Measurements from ENCODE around the gene ADAMTS6. TPM values are rescaled to one million over a fixed set of nuclear protein-coding genes. Genes with fewer than 3 reads are reported as not detected.

Gene ADAMTS6
- total RNA-seq, 1 donor from 2014 or later: 17.6 TPM

DNA sequence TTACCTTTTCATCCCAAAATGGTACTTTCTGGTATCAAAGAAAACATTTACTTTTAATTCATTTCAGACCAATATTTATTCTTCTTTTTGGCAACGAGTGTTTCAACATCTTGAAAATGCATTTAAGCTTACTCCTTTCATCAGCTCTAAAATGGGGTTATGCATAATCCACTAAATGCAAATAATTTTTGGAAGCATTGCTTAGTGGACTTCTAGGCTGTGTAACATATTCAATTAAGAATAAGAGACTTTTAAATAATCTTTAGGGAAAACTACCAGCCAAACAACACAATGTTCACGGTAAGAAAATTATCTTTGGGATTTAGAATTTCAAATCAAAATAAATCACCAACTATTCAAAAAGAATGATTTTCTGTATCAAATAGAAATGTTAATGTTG lies 118.2 kb downstream of the ADAMTS6 start:
- Histone ChIP-seq H3K27me3 (ENCODE audit: control insufficient read depth, insufficient read depth, low read length) (no peaks in the 10 kb centered on the region), H3K36me3 (ENCODE audit: control insufficient read depth, insufficient read depth, low read length) (no peaks in the 10 kb centered on the region), H3K4me3 (ENCODE audit: low read depth, low read length) (no peak overlapping the region)
- TF ChIP-seq, protein P1, sequence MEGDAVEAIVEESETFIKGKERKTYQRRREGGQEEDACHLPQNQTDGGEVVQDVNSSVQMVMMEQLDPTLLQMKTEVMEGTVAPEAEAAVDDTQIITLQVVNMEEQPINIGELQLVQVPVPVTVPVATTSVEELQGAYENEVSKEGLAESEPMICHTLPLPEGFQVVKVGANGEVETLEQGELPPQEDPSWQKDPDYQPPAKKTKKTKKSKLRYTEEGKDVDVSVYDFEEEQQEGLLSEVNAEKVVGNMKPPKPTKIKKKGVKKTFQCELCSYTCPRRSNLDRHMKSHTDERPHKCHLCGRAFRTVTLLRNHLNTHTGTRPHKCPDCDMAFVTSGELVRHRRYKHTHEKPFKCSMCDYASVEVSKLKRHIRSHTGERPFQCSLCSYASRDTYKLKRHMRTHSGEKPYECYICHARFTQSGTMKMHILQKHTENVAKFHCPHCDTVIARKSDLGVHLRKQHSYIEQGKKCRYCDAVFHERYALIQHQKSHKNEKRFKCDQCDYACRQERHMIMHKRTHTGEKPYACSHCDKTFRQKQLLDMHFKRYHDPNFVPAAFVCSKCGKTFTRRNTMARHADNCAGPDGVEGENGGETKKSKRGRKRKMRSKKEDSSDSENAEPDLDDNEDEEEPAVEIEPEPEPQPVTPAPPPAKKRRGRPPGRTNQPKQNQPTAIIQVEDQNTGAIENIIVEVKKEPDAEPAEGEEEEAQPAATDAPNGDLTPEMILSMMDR (IDR thresholded peaks at IDR 0.05; ENCODE audit: insufficient read depth, low read length, severe bottlenecking): no peak
- FAIRE-seq: no peak
- DNase-seq (ENCODE audit: low read depth): no peak

DNA sequence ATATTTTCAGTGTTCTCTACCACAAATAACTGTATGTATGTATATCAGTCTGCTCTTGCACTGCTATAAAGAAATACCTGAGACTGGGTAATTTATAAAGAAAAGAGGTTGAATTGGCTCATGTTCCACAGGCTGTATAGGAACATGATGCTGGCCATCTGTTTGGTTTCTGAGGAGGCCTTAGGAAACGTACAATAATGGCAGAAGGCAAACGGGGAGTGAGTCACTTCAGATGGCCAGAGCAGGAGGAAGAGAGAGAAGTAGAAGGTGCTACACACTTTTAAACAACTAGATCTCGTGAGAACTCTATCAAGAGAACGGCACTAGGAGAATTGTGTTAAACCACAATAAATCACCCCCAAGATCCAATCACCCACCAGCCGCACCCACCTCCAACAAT lies 121.7 kb downstream of the ADAMTS6 start:
- Histone ChIP-seq H3K4me3 (ENCODE audit: low read depth, low read length) (no peak overlapping the region), H3K27me3 (ENCODE audit: control insufficient read depth, insufficient read depth, low read length) (no peaks in the 10 kb centered on the region), H3K36me3 (ENCODE audit: control insufficient read depth, insufficient read depth, low read length) (no peaks in the 10 kb centered on the region)
- FAIRE-seq: no peak
- DNase-seq (ENCODE audit: low read depth): no peak
- TF ChIP-seq, protein P1 (IDR thresholded peaks at IDR 0.05; ENCODE audit: insufficient read depth, low read length, severe bottlenecking): no peak

DNA sequence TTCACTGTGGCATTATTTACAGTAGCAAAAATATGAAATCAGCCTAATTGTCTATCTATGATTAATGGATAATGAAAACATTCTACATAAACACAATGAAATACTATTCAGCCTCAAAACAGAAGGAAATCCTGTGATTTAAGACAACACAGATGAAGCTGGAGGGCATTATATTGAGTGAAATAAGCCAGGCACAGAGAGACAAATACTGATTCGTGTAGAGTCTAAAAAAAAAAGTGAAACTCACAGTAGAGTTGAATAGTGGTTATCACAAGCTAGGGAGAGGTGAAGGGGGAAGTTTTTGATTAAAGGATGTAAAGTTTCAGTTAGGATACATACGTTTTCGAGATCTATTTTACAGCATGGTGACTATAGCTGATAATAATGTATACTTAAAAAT lies 122.2 kb downstream of the ADAMTS6 start:
- FAIRE-seq: no peak
- Histone ChIP-seq H3K4me3 (ENCODE audit: low read depth, low read length) (no peak overlapping the region), H3K27me3 (ENCODE audit: control insufficient read depth, insufficient read depth, low read length) (no peaks in the 10 kb centered on the region), H3K36me3 (ENCODE audit: control insufficient read depth, insufficient read depth, low read length) (no peaks in the 10 kb centered on the region)
- DNase-seq (ENCODE audit: low read depth): no peak
- TF ChIP-seq, protein P1 (IDR thresholded peaks at IDR 0.05; ENCODE audit: insufficient read depth, low read length, severe bottlenecking): no peak

DNA sequence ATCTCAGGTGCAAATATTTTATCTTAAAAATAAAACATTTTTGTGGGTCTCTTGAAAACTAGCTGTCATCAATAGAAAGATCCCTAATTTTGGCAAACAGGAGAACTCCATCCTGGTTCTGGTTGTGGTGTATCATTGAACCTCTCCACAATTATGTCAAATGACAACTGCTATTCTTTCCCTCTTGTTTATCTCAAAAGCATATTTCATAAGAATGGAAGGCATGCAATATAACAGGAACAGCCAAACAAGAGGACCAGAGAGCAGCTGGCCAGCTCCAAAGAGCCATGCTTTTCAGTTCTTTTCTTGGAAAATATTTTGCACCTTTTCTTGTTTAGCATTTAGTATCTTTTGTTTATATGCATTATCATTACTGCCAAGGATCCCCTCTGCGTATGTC lies 125.4 kb downstream of the ADAMTS6 start:
- Histone ChIP-seq H3K27me3 (ENCODE audit: control insufficient read depth, insufficient read depth, low read length) (no peaks in the 10 kb centered on the region), H3K36me3 (ENCODE audit: control insufficient read depth, insufficient read depth, low read length) (no peaks in the 10 kb centered on the region), H3K4me3 (ENCODE audit: low read depth, low read length) (no peak overlapping the region)
- no peak for DNase-seq (ENCODE audit: low read depth)
- TF ChIP-seq, protein P1 (IDR thresholded peaks at IDR 0.05; ENCODE audit: insufficient read depth, low read length, severe bottlenecking): no peak
- FAIRE-seq: no peak

DNA sequence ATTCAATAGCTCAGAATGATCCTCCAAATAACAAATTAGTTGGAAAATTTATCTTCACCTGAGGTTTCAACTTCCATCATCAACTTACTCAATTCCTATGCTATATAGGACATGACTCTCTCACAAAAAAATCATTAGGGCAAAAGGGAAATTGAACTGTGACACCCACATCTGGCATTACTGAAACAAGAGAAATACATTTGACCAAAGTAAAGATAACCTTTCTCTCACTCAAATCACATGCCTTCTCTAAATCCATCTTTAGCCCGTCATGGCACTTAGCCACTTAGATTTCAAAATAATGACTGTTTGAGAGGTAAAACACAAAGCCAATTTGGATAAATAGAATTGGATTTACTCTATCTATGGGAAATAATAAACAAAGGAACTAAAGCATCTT lies 126.4 kb downstream of the ADAMTS6 start:
- no peaks in the 10 kb centered on the region for H3K36me3 ChIP-seq (ENCODE audit: control insufficient read depth, insufficient read depth, low read length)
- FAIRE-seq (no peak), DNase-seq (ENCODE audit: low read depth) (no peak)
- no peak overlapping the region for H3K4me3 ChIP-seq (ENCODE audit: low read depth, low read length)
- no peaks in the 10 kb centered on the region for H3K27me3 ChIP-seq (ENCODE audit: control insufficient read depth, insufficient read depth, low read length)
- TF ChIP-seq, protein P1 (IDR thresholded peaks at IDR 0.05; ENCODE audit: insufficient read depth, low read length, severe bottlenecking): no peak

DNA sequence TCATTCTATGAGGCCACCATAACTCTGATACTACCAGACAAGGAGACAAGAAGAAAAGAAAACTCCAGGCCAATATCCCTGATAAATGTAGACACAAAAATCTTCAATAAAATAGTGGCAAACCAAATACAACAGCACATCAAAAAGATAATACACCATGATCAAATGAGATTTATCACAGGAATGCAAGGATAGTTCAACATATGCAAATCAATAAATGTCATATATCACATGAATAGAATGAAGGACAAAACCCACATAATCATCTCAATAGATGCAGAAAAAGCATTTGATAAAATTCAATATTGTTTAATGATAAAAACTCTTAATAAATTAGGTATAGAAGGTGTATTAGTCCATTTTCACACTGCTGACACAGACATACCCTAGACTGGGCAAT lies 139.9 kb downstream of the ADAMTS6 start:
- FAIRE-seq (no peak), DNase-seq (ENCODE audit: low read depth) (no peak)
- Histone ChIP-seq H3K27me3 (ENCODE audit: control insufficient read depth, insufficient read depth, low read length) (no peaks in the 10 kb centered on the region), H3K4me3 (ENCODE audit: low read depth, low read length) (no peak overlapping the region), H3K36me3 (ENCODE audit: control insufficient read depth, insufficient read depth, low read length) (no peaks in the 10 kb centered on the region)
- TF ChIP-seq, protein P1 (IDR thresholded peaks at IDR 0.05; ENCODE audit: insufficient read depth, low read length, severe bottlenecking): no peak

Measured in bronchial epithelial cell (primary cell).